ENCODE data around the gene METTL25. TPM values are rescaled to one million over a fixed set of nuclear protein-coding genes. Genes with fewer than 3 reads are reported as not detected.

Gene METTL25
- total and polyA plus RNA-seq, 2 of the 8 experiments (the other 6 are each of a cell fraction or from before 2014, with no cell fraction given) = 2.4 to 8.3 TPM

- Histone ChIP-seq H3K4me2 (ENCODE audit: insufficient read depth in 1 of 2, low read depth in 2 of 2, low read length in 2 of 2) (no peak overlapping the region), H3K18ac (ENCODE audit: extremely low read depth, low read length) (no peak overlapping the region), H3K4ac (replicated peaks; ENCODE audit: insufficient read length, low read depth, low read length) (no peak overlapping the region), H3K79me2 (ENCODE audit: control insufficient read depth in 1 of 2, insufficient read depth in 2 of 2, low read length in 2 of 2) (0 out of 4 replicates have a peak, but pooled peaks cover 0 to 3% of the 10 kb centered on the region in 2 experiments), H3K56ac (replicated peaks; ENCODE audit: insufficient read length, low read depth, low read length) (no peak overlapping the region), H2BK20ac (ENCODE audit: low read length) (no peak overlapping the region), H3K14ac (ENCODE audit: insufficient read length) (no peak overlapping the region), H4K91ac (replicated peaks; ENCODE audit: insufficient read length, low read length) (no peak overlapping the region), H4K8ac (ENCODE audit: extremely low read depth, insufficient read depth, low read length) (no peak overlapping the region), H3K9me3 (ENCODE audit: insufficient read depth in 2 of 2, low read depth in 1 of 2, low read length in 1 of 2) (no peaks in the 10 kb centered on the region), H2AK5ac (ENCODE audit: low read depth, low read length) (no peak overlapping the region), H3K27me3 (replicated peaks in 1 of 4; ENCODE audit: control insufficient read depth in 3 of 4, extremely low read depth in 1 of 4, insufficient read depth in 3 of 4, low read length in 3 of 4) (no peaks in the 10 kb centered on the region), H3K23me2 (ENCODE audit: low read depth, low read length) (no peaks in the 10 kb centered on the region), H4K5ac (ENCODE audit: insufficient read length, low read depth, low read length) (no peak overlapping the region), H2AFZ (ENCODE audit: low read length) (no peak overlapping the region), H3K4me1 (replicated peaks in 1 of 4; ENCODE audit: control insufficient read depth in 3 of 4, insufficient read depth in 4 of 4, low read length in 3 of 4) (no peaks in the 10 kb centered on the region), H3K79me1 (ENCODE audit: low read depth, low read length) (no peaks in the 10 kb centered on the region), H3K4me3 (ENCODE audit: extremely low read depth in 1 of 4, insufficient read depth in 2 of 4, low read depth in 3 of 4, low read length in 4 of 4) (no peak overlapping the region), H3K27ac (ENCODE audit: low read depth, low read length) (no peak overlapping the region), H3K9ac (replicated peaks in 1 of 4; ENCODE audit: extremely low read depth in 1 of 4, low read depth in 3 of 4, low read length in 3 of 4) (no peak overlapping the region; a peak in 1 of 7 replicates), H2BK5ac (ENCODE audit: low read depth, low read length) (no peak overlapping the region), H2BK15ac (ENCODE audit: low read length) (no peak overlapping the region), H3K23ac (ENCODE audit: insufficient read length) (no peak overlapping the region), H2BK12ac (ENCODE audit: low read depth, low read length) (no peak overlapping the region), H4K20me1 (replicated peaks in 1 of 2; ENCODE audit: control insufficient read depth in 1 of 2, insufficient read depth in 2 of 2, low read length in 2 of 2) (no peaks in the 10 kb centered on the region), H3K36me3 (ENCODE audit: control insufficient read depth in 2 of 4, insufficient read depth in 4 of 4, low read length in 3 of 4) (peaks cover 2 to 25% (median 12%) of the 10 kb centered on the region in 4 experiments; a peak in 5 of 8 replicates), H2BK120ac (replicated peaks; ENCODE audit: low read depth, low read length) (no peak overlapping the region)
- POLR2A ChIA-PET (ENCODE audit: partially characterized antibody) = interaction anchor here (0.7 to 3.4 kb wide), 2 partner anchors 8 to 58 kb away, joined by 3 to 19 read pairs; partner anchors contain the start of genes CCDC59 and METTL25
- DNase-seq (ENCODE audit: low read depth in 1 of 2, low spot score in 2 of 2) (no peak), FAIRE-seq (no peak)
- 100% methylated on average over 3 of the region's 3 CpGs; no CpG with 5 or more reads in 1 of the 2 experiments for WGBS, 2 experiments (ENCODE audit: extremely low coverage in 1 of 2, insufficient coverage in 1 of 2, insufficient read length in 1 of 2, insufficient replicate concordance in 2 of 2, low coverage in 1 of 2, low lambda C conversion rate in 2 of 2, missing lambda C conversion rate in 1 of 2)
- CTCF ChIA-PET (ENCODE audit: partially characterized antibody) = interaction anchor here (1.5 kb wide), 1 partner anchor 8 kb away, joined by 7 read pairs; the partner anchor contains the start of genes CCDC59 and METTL25
- TF ChIP-seq ASH2L (IDR thresholded peaks at IDR 0.05; ENCODE audit: low read length) = no peak
- no peak for TF ChIP-seq ATF2 (IDR thresholded peaks at IDR 0.05; ENCODE audit: low read length)
- TF ChIP-seq HDAC6 (IDR thresholded peaks at IDR 0.05; ENCODE audit: low read depth, low read length) = no peak
- no peak for TF ChIP-seq PHF8 (conservative IDR thresholded peaks at IDR 0.05; ENCODE audit: low read depth, low read length)
- no peak for TF ChIP-seq EZH2 (IDR thresholded peaks at IDR 0.05; ENCODE audit: low read depth, low read length, severe bottlenecking)
- no peak for TF ChIP-seq CTBP2 (IDR thresholded peaks at IDR 0.05; ENCODE audit: borderline replicate concordance, insufficient read depth, insufficient read length, low read length)
- TF ChIP-seq SIRT6 (IDR thresholded peaks at IDR 0.05; ENCODE audit: low read length) = no peak
- TF ChIP-seq SAP30 (IDR thresholded peaks at IDR 0.05; ENCODE audit: insufficient read depth, insufficient replicate concordance, low read length) = no peak
- no peak for TF ChIP-seq KDM1A (IDR thresholded peaks at IDR 0.05; ENCODE audit: borderline replicate concordance, low read length)
- no peak for TF ChIP-seq JUND (IDR thresholded peaks at IDR 0.05; ENCODE audit: low read length)
- TF ChIP-seq RAD21 (IDR thresholded peaks at IDR 0.05 in 1 of 2, conservative IDR thresholded peaks at IDR 0.05 in 1 of 2; ENCODE audit: low read depth in 2 of 2, low read length in 2 of 2) = no peak
- TF ChIP-seq POLR2AphosphoS5 (IDR thresholded peaks at IDR 0.05; ENCODE audit: low read depth, low read length) = no peak
Observed at GRCh38 chr12:82350161-82350560, 8.2 kb upstream of the METTL25 start.
